GM19351 (cell line): Measurements from ENCODE around the gene ZDHHC7.
"Not testable (repeated sequence)": the region's sequence is repeated elsewhere in the genome, so short reads cannot be mapped to it uniquely, and the experiment has no call there.

Source experiments
- ATAC-seq: cut with Tn5 transposase; IDR thresholded peaks from one replicate; pipeline ENCODE4 v1.9.1; 2021; ENCODE audit warnings: mild to moderate bottlenecking, moderate library complexity; ENCODE audit not compliant: unreplicated experiment

The ZDHHC7 gene, protein sequence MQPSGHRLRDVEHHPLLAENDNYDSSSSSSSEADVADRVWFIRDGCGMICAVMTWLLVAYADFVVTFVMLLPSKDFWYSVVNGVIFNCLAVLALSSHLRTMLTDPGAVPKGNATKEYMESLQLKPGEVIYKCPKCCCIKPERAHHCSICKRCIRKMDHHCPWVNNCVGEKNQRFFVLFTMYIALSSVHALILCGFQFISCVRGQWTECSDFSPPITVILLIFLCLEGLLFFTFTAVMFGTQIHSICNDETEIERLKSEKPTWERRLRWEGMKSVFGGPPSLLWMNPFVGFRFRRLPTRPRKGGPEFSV

DNA sequence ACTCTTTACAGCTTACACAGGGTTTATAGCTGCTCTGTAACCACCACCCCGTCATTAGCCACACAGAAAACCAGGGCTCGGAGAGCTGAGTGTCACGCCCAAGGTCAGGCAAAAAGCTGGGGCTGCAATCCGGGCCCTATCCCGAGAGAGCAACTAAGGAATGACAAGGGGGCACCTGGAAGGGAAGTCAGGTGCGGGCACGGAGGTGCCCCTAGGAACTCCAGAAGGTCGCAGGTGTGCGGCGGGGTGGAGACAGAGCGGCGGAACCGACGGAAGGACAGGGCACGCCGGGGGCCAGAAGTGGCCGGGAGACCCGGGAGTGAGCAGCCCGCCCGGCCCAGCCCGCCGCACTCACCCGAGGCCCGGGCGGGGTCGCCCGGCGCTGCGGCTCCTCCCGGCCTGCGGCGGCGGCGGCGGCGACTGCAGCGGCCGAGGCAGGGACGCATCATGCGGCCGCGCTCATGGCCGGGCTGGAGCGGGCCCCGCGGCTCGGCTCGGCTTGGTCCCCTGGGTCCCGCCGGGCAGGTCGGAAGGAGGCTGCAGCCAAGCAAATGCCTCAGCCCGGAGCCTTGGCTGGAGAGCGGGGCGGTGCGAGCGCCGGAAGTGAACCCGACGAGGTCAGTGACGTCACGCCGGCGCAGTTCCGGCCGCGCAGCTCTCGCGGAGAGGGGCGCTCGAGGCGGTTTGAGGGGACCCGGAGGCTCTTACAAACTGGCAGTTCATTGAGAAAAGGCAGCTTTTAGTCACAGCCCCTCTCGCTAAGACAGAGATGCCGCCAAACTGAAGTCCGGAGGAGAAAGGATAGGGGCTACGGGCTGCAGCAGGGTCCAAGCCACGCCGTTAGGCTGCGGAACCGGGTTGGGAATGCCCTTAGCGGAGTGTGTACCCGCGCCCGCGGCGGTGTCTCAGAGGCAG, at the start of gene ZDHHC7:
TSS of gene ZDHHC7 (minus strand) at position 605 of the 915 bp plus-strand sequence. CDS start 20,917 bp downstream, outside the sequence.
- ATAC-seq: peak; percentile 92

DNA sequence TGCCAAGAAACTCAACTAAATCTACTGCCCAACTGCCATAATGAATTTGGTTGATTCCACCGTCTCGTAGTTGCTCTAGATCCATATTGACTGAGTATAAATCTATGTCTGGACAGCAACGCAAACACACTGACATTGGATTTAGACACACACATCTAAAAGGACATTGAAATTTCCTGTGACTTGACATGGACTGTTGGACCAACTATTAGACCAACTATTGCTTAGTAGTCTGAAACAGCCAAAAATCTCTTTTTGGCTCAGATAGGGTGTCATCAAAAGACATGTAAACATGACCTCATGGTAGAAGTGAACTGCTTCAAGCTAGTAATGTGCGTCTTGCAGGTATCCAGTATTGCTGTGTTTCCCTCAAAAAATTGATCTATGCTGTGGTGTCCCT, 47.6 kb upstream of the ZDHHC7 start:
- ATAC-seq: no peak

DNA sequence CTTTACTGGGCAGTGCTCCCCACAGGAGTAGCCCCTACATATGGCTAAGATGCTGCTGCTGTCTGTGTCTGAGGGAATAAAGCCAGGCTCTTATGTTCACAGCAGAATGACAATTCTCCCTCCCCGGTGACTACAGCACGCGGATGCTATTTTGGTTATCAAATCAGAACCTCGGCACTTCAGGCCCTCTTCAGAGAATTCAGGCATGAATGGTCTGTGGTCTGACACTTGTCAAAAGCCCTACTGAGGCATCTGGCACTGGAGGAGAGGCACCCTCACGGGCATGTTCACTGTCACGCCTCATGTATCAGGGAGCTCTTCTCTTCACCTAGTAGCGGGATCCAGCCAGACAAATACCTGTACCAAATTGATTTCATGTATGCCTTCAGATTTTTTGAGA, 46.6 kb upstream of the ZDHHC7 start:
- no peak for ATAC-seq

DNA sequence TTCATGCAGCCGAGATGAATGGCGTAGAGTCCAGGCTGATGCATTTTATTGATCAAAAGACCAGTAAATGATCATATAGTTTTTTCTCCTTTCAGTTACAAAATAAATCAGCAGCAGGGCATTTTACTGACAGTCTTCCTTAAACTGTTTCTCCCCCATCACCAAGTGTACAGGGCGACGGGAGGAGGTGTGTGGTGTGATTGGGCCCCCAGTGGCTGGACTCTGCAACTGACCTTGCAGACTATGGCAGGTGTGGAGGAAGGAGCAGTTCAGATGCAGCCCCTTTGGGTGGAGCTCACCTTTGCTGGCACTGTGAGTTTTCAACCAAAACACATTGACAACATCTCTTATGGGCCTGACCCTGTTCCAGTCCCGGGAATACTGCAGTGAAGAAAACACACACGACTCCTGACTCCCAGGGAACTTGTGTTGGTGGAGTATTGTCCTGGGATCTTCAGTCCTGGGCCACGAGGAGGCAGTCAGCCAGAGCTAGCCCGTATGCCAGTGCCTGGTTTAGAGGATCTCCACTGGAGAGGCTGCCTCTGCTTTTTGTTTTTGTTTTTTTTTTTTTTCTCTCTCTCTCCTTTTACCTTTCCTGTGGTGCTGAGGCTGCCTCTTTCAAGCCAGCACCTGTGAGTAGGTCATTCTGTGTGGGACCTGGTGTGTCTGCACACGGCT, 46.0 kb upstream of the ZDHHC7 start:
- no peak for ATAC-seq

DNA sequence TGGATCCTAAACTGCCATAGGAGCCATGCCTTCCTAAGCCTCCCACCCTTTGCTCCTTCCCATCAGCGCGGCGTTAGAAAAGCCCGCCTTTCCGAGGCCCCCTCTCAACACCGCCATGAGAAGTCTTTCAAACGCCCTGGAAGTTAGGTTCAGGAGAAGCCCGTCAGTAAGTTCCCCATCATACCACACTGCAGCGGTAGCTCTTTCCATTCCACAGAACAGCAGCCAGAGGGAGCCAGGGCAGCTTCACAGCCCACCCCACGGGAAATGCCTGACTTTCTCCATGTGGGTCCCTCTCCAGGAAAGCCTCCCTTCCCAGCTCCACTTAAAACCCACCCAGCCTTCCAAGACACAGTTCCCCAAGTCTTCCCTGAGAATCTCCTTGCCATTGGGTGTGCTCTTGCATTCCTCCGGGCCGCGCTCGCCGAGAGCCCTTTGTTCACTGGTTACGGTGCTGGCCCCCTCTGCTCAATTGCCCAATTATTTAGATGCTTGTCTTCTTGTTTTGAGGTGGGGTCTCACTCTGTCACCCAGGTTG, 44.9 kb upstream of the ZDHHC7 start:
- ATAC-seq: no peak

DNA sequence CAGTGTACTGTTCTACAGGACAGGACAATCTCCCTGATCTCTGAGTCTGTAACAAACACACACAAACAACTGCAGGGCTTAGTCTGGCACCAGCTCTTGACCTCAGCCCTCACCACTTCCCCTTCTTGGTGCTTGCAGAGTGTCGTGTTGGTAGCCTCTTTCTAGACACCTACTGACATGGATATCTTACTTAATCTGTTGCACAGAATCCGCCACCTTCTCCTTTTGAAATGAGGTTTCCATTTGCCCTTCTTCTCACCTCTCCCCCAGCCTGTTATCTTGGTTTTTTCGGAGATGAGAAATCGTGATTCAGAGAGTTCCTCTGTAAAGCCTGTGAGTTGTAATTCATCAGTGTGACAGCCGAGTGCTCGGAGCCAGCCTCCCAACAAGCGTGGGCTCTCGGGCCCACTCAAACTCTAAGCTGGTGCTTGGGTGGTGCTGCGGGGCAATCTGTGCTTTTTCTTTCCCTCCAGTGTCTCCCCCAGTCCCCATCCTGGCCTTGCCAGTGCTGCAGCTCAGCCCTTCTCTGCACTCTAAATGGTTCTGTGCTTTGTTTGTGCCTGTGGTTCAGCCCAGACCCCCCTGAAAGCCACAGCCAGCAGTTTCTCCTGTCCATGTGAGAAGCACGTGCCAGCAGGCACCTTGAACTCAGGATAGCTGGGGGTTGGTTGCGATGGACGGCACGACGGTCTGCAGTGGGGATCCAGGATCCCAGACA, 44.3 kb upstream of the ZDHHC7 start:
- ATAC-seq: peak; percentile 87

DNA sequence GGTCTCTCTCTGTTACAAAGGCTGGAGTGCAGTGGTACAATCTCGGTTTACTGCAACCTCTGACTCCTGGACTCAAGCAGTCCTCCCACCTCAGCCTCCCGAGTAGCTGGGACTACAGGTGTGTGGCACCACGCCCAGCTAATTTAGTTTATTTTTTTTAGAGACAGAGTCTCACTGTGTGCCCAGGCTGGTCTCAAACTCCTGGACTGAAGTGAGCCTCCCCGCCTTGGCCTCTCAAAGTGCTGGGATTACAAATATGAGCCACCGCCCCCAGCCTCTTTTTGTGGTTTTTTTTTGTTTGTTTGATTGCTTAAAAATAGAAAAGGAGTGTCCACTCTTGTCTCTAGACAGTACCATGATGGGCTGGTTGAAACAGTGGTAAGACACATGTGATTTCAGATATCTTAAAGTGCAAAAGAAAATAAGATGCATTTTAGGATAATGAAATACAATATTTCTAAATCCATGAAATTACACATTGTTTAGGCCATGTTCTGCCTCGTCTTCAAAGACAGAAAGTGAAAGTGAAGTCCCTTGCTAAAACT, 43.7 kb upstream of the ZDHHC7 start:
- ATAC-seq: no peak

DNA sequence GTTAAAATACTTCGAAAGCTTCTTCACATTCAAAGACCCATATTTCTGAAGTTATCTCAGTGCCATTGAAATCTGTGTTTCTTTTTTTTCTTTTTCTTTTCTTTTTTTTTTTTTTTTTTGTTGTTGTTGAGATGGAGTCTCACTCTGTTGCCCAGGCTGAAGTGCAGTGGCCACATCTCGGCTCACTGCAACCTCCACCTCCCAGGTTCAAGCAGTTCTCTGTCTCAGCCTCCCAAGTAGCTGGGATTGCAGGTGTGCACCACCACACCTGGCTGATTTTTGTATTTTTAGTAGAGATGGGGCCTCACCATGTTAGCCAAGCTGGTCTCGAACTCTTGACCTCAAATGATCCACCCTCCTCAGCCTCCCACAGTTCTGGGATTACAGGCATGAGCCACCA, 43.0 kb upstream of the ZDHHC7 start:
- ATAC-seq: not testable (repeated sequence)

DNA sequence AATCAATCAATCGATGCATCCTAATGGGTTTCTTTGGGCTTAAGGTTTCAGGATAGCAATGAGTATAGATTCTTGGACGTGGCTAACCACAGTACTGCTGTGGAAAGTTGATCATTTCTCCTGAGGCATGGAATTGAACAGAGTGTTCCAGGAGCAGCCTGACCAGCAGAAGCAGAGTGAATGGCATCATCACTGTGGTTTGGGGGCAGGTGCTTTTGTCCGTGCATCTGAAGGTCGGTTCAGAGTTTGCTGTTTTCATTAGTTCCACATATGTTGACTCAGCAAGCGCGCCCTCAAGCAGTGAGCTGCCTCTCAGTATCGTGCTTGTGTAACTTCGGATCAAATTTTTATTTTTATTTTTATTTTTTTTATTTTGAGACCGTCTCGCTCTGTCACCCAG, 41.2 kb upstream of the ZDHHC7 start:
- no peak for ATAC-seq

DNA sequence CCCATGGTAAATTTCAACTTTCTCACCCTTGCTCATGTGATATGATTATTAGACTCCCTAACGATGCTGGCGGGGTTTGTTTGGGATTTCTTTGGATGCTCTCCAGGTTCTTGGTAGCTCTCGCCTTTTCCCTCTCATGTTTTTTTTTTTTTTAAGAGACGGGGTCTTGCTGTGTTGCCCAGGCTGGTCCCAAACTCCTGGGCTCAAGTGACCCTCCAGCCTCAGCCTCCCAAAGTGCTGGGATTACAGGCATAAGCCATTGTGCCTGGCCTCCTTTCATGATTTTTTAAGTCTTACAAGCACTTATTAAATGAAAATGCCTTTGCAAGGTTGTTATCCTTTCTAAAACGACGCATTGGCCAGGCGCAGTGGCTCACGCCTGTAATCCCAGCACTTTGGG, 40.3 kb upstream of the ZDHHC7 start:
- no peak for ATAC-seq

DNA sequence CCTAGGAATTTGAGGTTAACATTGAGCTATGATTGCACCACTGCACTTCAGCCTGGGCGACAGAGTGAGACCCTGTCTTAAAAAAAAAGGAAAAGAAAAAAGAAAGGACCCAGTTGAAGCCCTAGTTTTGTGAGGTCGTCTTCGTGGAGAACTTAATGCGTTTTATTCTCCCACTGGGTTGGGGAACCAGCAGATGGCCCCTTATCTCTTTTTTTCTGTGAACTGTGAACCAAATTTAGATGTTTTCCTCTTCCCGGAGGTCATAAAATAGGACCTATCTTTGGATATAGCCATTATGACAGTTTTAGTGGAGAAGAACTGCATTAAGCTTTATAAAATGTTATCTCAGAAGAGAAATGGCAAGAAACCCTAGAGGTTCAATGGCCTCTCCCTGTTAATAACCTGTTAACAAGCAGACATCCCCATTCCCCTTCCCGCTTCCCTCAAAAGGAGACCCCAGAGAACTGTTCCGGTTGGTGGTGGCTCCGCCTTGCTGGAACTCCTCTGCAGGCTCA, 39.8 kb upstream of the ZDHHC7 start:
- no peak for ATAC-seq

DNA sequence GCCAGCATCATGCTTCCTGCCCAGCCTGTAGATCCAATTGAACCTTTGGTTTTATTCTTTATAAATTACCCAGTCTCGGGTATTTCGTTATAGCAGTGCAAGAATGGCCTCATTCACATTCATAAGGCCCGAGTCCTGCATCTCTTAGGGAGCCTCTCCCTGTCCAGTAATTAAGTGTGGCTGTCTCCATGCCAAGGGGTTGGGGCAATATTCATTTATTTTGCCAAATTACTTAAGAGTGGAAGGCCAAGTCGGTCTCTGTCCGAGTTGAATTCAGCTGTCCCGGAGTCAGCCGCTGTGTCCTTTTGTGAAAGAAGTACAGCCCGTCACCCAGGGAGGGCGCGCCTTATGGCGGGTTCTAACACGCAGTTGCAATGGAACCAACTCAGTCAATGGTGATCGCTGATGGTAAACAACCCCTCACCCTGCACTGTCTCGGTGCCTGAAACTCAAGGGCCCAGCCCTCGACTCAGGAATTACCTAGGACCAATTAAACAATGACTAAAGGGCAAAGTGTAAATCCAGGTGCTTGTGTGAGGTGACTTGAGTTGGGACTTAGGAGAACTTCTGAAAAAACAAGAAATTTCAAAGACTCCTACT, 38.5 kb upstream of the ZDHHC7 start:
- no peak for ATAC-seq

DNA sequence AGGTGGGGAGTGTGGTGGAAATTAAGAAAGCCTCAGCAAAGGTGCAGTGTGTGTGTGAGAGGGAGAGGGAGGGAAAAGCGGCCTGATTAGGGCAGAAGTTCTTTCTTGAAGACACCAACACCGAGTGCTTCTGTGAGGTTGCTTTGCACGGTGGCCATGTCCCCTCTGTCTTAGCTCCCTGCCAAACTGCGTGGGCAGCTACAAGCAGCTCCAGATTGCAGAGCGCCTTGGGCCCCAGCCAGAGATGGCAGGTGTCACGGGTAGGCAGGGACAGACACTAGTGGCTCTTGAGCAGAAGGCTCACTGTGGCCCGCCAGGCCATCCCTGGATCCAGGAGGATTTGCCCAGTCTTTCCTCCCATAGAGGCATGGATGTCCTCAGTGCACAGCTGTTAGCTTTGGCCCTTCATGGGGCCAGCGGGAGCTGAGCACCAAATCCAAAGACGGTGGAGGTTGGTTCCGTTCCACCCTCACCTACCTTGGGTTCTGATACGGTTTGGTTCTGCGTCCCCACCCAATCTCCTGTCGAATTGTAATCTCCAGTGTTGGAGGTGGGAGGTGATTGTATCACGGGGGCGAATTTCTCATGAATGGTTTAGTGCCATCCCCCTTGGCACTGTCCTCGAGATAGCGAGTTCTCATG, 37.7 kb upstream of the ZDHHC7 start:
- no peak for ATAC-seq

DNA sequence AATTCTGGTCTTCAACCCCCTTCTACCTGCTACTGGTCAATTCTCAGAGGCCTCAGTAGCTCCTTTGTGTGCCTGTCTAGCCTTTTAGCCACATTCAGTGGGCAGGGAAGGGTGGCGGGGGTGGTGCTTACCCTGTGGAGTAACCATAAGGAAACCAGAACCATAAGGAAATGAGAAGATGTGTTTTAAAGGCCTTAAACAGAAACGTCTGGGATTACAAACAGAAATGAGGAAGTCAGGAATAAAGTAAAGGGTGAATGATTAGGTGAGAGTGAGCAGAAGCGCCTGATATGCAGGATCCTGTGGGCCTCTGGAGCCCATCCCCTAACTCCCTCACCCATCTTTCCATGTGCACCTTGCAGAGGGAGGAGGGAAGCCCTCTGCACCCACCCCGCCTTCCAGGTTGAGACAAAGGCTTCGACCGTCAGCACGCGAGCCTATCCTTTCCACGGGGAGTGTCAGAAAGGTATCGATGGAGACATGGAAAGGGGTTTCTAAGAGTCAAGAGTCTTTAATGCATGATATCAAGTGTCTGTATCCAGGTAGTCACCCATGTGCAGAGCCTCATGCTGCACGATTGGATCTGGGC, 36.6 kb upstream of the ZDHHC7 start:
- ATAC-seq: no peak

DNA sequence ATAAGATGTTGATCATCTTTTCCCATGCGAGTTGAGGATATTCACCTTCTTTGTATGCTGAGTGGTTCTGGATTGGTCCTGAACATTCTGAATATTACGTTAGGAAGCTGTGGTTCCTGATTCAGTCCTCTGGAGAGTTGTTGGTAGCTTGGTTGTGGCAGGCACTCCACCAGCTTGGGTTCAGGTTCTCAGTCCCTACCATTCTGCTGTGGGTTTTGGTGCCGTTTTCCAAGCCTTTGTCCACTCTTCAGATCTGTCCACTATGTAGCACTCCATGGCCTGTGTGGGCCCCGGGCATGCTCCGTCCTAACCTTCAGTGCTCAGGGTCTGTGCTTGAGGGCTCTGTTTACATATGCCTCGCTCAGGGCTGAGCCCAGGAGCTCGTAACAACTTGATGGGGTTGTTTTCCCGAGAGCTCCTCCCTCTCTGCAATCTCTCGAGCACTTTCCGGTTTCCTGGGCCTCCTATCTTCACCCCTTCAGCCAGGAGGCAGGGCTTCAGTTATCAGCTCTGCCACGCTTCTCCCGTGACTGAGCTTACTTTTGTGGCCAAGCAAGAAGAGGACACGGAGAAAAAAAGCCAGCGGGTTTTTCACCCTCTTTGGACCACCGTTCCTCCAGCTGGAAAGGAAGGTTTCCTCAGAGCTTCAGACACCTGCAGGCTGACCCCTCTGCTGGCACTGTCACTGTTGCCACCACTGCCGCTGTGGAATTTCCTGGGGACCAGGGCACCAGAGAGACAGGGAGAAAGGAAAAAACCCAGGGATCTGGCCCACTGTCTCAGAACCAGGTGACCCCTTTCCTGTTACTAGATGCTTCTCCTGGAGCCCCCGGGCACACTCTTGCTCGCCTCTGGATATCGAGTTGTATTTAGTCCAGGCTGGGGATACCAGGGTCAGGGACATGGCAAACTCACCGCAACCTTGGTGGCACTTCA, 35.9 kb upstream of the ZDHHC7 start:
- ATAC-seq: no peak

DNA sequence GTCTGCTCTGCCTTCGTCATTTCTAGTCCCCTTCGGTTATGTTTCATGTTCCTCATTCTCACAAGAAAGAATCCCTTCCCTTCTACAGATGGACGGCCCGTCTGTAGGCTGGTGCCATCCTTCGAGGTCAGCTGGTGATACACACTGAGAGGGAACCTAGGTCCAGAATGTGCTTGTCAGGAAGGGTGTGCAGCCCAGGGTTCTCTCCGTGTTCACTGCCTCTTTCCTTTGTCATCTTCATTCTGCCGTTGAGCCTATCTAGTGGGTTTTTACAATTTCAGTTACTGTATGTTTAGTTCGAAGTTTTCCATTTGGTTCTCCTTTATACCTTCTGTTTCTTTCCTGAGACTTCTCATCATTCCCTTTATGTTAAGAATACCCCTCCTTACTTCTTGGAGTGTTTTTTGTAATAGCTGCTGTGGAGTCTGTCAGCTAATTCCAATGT, 35.2 kb upstream of the ZDHHC7 start:
- no peak for ATAC-seq

DNA sequence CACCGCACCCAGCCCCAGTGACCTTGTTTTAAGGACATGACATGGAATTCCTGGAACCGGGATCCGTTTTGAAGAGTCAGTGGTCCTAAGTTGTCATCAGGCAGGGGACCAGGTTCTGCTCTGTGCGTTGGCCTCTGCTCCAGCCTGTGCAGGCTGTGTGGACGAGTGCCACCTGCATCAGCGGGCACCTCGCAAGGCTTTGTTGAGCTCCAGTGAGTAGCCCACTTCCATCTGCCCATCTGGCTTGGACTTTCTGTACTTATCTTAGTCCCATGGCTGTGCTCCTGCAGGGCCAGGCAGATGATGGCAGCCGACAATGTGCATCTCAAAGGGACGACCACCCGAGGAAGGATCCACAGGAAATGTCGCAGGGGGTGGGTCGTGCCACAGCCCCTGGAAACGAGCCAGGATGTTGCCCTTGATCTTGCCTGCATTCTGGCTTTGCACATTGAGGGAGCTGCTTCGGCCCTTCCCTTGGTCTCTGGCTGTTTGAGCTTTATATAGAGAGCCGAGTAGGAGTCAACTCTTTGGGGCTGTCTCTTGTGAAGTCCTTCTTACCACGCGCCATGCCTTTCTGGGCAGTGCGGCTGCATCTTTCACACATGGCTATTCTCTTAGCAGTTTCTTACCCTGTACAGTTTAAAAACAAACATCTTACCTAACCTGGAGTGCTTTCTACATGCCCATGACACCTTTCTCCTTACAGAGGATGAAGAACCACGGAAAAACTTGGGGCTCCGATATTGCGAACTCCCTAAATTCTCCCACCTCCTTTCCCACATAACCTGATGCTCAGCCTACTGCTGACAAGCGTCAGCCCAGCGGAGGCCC, 34.5 kb upstream of the ZDHHC7 start:
- no peak for ATAC-seq
